VCaP (cell line): ENCODE results near the gene LSAMP.

Source experiments
- H3K27ac ChIP-seq: fragments of 450-650 bp; 2 replicates; pipeline ENCODE4 v1.5.1; 2017
- TF ChIP-seq, protein P1 (sequence below): fragments of 450-650 bp; conservative IDR thresholded peaks from 2 replicates; pipeline ENCODE4 v1.5.1; 2017; ENCODE audit warnings: mild to moderate bottlenecking, moderate library complexity

Gene LSAMP

DNA sequence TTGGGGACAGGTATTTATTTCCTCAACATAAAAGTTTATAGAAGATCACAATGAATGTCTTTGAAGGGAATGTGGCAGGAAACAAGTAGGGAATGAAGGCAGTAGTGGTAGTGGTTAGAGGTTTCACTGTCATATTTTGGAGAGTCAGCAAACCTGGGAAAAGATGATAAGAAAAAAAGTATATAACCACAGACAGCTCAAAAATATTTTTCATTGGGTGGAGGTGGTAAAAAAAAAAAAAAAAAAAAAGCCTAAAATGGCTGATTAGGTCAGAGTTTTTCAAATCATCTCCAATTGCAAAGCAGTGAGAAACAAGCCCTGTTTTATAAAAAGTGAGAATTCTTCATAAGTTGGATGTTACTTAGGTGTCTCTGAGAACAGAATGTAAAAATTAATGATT, 400.0 kb downstream of the LSAMP start:
- no peak overlapping the region for H3K27ac ChIP-seq
- TF ChIP-seq, protein P1, sequence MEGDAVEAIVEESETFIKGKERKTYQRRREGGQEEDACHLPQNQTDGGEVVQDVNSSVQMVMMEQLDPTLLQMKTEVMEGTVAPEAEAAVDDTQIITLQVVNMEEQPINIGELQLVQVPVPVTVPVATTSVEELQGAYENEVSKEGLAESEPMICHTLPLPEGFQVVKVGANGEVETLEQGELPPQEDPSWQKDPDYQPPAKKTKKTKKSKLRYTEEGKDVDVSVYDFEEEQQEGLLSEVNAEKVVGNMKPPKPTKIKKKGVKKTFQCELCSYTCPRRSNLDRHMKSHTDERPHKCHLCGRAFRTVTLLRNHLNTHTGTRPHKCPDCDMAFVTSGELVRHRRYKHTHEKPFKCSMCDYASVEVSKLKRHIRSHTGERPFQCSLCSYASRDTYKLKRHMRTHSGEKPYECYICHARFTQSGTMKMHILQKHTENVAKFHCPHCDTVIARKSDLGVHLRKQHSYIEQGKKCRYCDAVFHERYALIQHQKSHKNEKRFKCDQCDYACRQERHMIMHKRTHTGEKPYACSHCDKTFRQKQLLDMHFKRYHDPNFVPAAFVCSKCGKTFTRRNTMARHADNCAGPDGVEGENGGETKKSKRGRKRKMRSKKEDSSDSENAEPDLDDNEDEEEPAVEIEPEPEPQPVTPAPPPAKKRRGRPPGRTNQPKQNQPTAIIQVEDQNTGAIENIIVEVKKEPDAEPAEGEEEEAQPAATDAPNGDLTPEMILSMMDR: no peak

DNA sequence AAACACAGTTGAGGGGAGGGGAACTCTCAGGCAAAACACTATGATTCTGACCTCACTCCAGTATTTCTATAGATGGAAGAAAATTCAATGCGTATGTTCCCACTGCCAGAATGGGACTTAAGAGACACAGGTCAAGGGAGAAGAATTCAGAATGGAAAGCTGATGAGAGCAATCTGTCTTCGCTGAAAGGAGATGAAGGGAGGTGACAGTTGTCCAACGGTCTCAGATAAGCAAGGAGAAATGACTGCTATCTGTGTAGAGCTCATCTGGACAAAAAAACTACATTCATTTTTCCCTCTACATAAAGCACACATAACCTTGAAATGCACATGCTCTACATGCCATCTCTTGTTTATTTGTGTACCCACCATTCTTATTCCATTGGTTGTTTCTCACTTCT, 405.1 kb downstream of the LSAMP start:
- TF ChIP-seq, protein P1: no peak

DNA sequence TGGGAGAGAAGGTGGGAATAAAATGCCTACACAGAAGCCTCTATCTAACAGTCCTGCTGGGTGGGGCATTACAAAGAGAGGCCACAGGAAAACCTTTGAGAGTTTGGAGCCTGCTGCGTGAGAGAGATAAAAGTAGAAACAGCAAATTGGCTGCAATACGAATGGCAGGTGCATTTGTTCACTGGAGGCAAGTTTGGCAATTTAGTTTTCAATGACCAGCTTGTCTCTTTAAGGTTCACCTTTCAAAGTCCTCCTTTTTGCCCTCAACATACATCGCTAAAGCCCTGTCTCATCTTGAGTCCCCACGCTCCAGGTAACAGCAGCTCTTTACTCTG, 405.7 kb downstream of the LSAMP start:
- TF ChIP-seq, protein P1: no peak
- no peak overlapping the region for H3K27ac ChIP-seq

More for the DNA sequence above, 405.1 kb downstream of the LSAMP start:
- H3K27ac ChIP-seq: no peak overlapping the region

DNA sequence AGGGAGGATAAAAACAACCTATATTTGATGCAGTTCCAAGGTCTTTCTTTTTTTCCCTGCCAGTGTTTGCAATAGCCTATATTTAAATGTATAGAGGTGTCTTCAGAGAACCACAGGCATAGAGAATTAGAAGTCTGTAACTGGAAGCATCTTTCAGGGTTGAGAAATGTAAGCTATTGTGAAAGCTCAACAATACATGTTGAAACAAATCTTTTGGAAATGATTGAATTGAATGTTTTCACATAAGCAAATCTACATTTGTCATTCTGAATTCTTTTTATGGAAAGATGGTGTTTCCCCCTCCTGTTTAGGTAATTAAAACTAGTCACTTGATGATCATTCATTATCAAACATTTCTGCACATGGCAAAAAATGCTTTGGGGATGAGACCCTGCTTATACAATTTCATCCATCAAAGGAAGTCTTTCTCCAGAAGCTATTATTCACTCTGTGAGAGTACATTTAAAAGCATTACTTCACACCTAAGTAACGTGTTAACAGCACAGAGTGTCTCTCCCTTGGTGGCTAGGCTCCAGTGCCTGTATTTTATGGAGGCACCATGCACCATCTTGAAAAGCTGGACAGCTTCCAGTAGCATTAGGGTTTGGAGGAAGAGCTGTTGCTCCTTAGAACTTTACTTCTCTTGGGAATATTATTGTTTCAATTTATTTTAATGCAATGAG, 406.2 kb downstream of the LSAMP start:
- H3K27ac ChIP-seq: no peak overlapping the region
- TF ChIP-seq, protein P1: no peak

DNA sequence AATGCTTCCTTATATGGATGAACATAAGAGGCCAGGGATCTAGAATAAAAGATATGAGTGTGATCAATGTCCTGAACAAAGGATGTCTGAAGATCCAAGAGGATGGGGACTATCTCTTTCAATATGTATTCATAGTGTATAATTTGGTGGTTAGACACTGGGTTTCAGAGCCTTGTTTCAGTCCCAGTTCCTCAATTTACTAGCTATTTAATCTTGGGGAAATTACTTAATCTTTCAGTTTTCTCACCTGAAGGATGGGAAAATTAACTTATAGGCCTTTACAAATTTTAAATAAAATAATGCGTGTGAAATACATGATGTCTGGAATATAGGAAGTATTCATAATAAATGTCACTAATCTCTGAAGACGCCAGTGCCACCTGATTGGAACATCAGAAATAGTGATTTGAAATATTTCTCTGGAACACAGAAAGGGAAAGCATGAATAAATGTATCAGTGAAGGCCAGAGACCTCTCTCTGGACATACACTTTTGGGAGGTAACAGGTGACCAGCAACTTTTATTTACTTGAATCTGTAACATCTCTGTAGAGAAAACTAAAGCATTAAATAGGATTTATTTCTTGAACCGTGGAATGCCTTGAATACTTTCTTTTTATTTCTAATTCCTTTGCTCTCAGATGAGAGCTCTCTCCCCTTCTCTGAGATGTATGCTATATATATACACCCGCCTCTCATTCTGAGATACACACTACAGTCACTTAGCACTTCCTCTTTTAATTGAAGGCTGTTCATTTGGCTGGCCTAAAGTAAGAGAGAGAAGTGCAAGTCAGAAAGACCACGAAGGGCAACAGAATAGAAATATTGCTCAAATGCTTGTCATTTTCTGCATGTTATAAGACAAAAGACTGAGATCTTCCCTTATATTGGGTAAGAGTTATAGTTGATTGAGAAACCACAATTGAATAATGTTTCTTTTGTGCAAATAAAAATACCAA, 407.1 kb downstream of the LSAMP start:
- no peak overlapping the region for H3K27ac ChIP-seq
- TF ChIP-seq, protein P1: no peak

DNA sequence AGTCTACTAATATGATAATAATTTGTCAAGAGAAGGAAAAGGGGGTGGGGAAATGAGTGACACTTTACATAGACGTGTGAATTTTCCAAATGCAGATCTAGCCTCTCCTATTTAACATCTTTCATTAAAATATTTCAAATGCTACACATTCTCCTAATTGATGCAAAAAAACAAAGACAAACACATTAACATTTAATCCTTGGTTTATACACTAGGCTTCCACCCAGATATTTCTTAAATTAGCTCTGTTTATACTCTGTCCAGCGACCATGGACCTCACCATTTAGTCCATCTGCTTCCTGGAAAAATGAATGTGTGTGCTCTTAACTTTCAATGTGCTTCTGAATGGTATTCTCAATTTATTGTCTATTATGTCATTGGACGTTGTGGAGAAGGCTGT, 409.9 kb downstream of the LSAMP start:
- no peak overlapping the region for H3K27ac ChIP-seq
- TF ChIP-seq, protein P1: no peak

DNA sequence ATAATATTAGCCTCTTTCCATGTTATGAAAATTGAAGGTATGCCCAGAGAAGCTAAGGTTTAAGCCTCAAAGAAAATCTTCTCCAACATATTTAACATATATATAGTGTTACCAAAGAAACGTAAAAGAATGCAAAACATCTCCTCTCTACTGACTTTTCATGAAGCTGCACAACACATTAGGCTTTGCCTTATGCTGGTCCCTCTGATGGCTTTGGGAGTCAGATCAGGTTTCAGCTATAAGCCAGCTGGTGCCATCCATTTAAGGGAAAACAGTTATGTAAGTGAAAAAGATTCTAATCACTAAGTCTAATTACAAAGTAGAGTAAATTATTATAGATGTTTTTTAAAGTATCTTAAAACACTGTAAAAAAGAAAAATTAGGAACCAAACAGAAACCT, 410.5 kb downstream of the LSAMP start:
- H3K27ac ChIP-seq: no peak overlapping the region
- TF ChIP-seq, protein P1: no peak
